Neural cell (in vitro differentiated cells): ENCODE measurements around the gene MYCBP2. TPM values are rescaled to one million over a fixed set of nuclear protein-coding genes. Genes with fewer than 3 reads are reported as not detected.

Experiments
- H2AFZ ChIP-seq: fragments of 200-600, 300-800 bp; sonication (generic), shearing (Covaris generic); 2 replicates; pipeline ENCODE4 v1.6.0; 2014; ENCODE audit warnings: low read depth, mild to moderate bottlenecking, antibody characterized with exemption, low read length, moderate library complexity
- H3F3A ChIP-seq: fragments of 200-600 bp; shearing (Covaris generic); 2 replicates; pipeline ENCODE4 v1.6.1; 2016; ENCODE audit warnings: mild to moderate bottlenecking, moderate library complexity, mixed read lengths, antibody characterized with exemption, low read length; ENCODE audit not compliant: insufficient read depth, poor library complexity, severe bottlenecking
- H3K27ac ChIP-seq: fragments of 200-600, 300-800 bp; sonication (generic), shearing (Covaris generic); 2 replicates; pipeline ENCODE4 v1.5.1; 2014; ENCODE audit warnings: mild to moderate bottlenecking, low read length, moderate library complexity
- H3K27me3 ChIP-seq: fragments of 300-800, 200-600 bp; sonication (generic), shearing (Covaris generic); 2 replicates; pipeline ENCODE4 v1.6.0; 2014; ENCODE audit warnings: mild to moderate bottlenecking, low read depth, low read length, moderate library complexity; ENCODE audit not compliant: insufficient read depth
- H3K36me3 ChIP-seq: fragments of 300-800, 200-600 bp; sonication (generic), shearing (Covaris generic); 2 replicates; pipeline ENCODE4 v1.5.1; 2014; ENCODE audit warnings: mild to moderate bottlenecking, antibody characterized with exemption, low read length, moderate library complexity; ENCODE audit not compliant: insufficient read depth
- H3K4me2 ChIP-seq: fragments of 300-800, 200-600 bp; sonication (generic), shearing (Covaris generic); 2 replicates; pipeline ENCODE4 v1.6.0; 2014; ENCODE audit warnings: mild to moderate bottlenecking, low read length
- H3K4me3 ChIP-seq: fragments of 300-800, 200-600 bp; sonication (generic), shearing (Covaris generic); 2 replicates; pipeline ENCODE4 v1.5.1; 2014; ENCODE audit warnings: mild to moderate bottlenecking, low read length, moderate library complexity
- H3K79me2 ChIP-seq: fragments of 200-600 bp; shearing (Covaris generic); replicated peaks from 2 replicates; pipeline ENCODE4 v1.6.0; 2014; ENCODE audit warnings: mild to moderate bottlenecking, low read length, moderate library complexity; ENCODE audit not compliant: insufficient read depth
- H3K9ac ChIP-seq: fragments of 300-800, 200-600 bp; sonication (generic), shearing (Covaris generic); 2 replicates; pipeline ENCODE4 v1.6.1; 2016; ENCODE audit warnings: mild to moderate bottlenecking, low read length, mixed read lengths
- H3K9me2 ChIP-seq: fragments of 200-600 bp; shearing (Covaris generic); 2 replicates; pipeline ENCODE4 v1.6.1; 2016; ENCODE audit warnings: mild to moderate bottlenecking, low read length, mixed read lengths; ENCODE audit not compliant: insufficient read depth
- H3K9me3 ChIP-seq: fragments of 200-600, 300-800 bp; sonication (generic), shearing (Covaris generic); 2 replicates; pipeline ENCODE4 v1.6.1; 2016; ENCODE audit warnings: mild to moderate bottlenecking, mixed run types, low read length, moderate library complexity, mixed read lengths
- H4K20me1 ChIP-seq: fragments of 200-600 bp; shearing (Covaris generic); 2 replicates; pipeline ENCODE4 v1.6.1; 2016; ENCODE audit warnings: mild to moderate bottlenecking, mixed run types; ENCODE audit not compliant: insufficient read depth
- EZH2 ChIP-seq: fragments of 200-600, 300-800 bp; shearing (Covaris generic), sonication (generic); IDR thresholded peaks from 2 replicates; pipeline ENCODE4 v1.6.1; 2014; ENCODE audit warnings: antibody characterized with exemption, low read length, borderline replicate concordance, mild to moderate bottlenecking; ENCODE audit not compliant: insufficient read depth, poor library complexity, severe bottlenecking
- MXI1 ChIP-seq: fragments of 450-650 bp; conservative IDR thresholded peaks from 2 replicates; pipeline ENCODE4 v1.6.1; 2014; ENCODE audit warnings: antibody characterized with exemption, mild to moderate bottlenecking; ENCODE audit not compliant: poor library complexity, severe bottlenecking
- SMC3 ChIP-seq: fragments of 450-650 bp; conservative IDR thresholded peaks from 2 replicates; pipeline ENCODE4 v1.6.1; 2014; ENCODE audit warnings: antibody characterized with exemption, mild to moderate bottlenecking, moderate library complexity; ENCODE audit not compliant: poor library complexity
- TAF1 ChIP-seq: IDR thresholded peaks from 2 replicates; pipeline ENCODE4 v1.6.1; 2012; ENCODE audit warnings: low read depth
- polyA plus RNA-seq: library from polyadenylated mRNA; depleted of rRNA; stranded (reverse); fragments of >200 nt; gene quantifications from 2 replicates; pipeline ENCODE4 v1.2.3, GENCODE V29; 2014
- TF ChIP-seq, protein P1 (sequence below): IDR thresholded peaks from 2 replicates; pipeline ENCODE4 v1.6.1; 2012; ENCODE audit warnings: borderline replicate concordance
- TF ChIP-seq, protein P2 (sequence below): fragments of 450-650 bp; IDR thresholded peaks from 2 replicates; pipeline ENCODE4 v1.5.1; 2014; ENCODE audit warnings: antibody characterized with exemption, mild to moderate bottlenecking, moderate library complexity; ENCODE audit not compliant: poor library complexity, severe bottlenecking

Gene MYCBP2
- polyA plus RNA-seq, 1 donor from 2014 or later = 135 TPM

DNA sequence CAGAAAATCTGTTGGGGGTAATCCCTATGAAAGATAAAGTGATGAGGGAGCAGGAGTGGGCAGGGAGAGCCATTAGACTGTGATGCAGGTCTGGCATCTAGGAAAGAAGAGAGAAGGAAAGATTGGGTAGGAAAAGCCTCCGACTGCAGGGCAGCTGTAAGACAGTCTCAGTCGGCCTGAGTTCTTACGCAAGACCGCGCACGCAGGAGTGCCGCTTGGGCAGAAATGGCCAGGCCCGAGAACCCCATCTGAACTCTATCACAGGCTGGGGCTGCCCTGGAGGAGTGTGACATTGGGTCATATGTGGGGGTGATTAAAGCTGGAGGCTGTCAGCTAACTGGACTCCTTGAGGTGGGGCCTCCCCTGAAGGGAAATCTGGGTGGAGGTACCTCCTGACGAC lies 286.1 kb downstream of the MYCBP2 start:
- no peaks in the 10 kb centered on the region for H4K20me1 ChIP-seq
- no peak overlapping the region for H3K27ac ChIP-seq
- H3K4me3 ChIP-seq = no peak overlapping the region
- no peaks in the 10 kb centered on the region for H3K9me3 ChIP-seq
- no peak overlapping the region for H3K4me2 ChIP-seq
- H3K9ac ChIP-seq = no peak overlapping the region
- no peaks in the 10 kb centered on the region for H3K36me3 ChIP-seq
- H3K79me2 ChIP-seq = no peaks in the 10 kb centered on the region
- H3F3A ChIP-seq = no peaks in the 10 kb centered on the region
- no peaks in the 10 kb centered on the region for H3K27me3 ChIP-seq
- no peak overlapping the region for H2AFZ ChIP-seq
- no peaks in the 10 kb centered on the region for H3K9me2 ChIP-seq
- TF ChIP-seq, protein P1, sequence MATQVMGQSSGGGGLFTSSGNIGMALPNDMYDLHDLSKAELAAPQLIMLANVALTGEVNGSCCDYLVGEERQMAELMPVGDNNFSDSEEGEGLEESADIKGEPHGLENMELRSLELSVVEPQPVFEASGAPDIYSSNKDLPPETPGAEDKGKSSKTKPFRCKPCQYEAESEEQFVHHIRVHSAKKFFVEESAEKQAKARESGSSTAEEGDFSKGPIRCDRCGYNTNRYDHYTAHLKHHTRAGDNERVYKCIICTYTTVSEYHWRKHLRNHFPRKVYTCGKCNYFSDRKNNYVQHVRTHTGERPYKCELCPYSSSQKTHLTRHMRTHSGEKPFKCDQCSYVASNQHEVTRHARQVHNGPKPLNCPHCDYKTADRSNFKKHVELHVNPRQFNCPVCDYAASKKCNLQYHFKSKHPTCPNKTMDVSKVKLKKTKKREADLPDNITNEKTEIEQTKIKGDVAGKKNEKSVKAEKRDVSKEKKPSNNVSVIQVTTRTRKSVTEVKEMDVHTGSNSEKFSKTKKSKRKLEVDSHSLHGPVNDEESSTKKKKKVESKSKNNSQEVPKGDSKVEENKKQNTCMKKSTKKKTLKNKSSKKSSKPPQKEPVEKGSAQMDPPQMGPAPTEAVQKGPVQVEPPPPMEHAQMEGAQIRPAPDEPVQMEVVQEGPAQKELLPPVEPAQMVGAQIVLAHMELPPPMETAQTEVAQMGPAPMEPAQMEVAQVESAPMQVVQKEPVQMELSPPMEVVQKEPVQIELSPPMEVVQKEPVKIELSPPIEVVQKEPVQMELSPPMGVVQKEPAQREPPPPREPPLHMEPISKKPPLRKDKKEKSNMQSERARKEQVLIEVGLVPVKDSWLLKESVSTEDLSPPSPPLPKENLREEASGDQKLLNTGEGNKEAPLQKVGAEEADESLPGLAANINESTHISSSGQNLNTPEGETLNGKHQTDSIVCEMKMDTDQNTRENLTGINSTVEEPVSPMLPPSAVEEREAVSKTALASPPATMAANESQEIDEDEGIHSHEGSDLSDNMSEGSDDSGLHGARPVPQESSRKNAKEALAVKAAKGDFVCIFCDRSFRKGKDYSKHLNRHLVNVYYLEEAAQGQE = no peak
- TF ChIP-seq TAF1 (no peak), MXI1 (no peak), SMC3 (no peak)
- TF ChIP-seq, protein P2, sequence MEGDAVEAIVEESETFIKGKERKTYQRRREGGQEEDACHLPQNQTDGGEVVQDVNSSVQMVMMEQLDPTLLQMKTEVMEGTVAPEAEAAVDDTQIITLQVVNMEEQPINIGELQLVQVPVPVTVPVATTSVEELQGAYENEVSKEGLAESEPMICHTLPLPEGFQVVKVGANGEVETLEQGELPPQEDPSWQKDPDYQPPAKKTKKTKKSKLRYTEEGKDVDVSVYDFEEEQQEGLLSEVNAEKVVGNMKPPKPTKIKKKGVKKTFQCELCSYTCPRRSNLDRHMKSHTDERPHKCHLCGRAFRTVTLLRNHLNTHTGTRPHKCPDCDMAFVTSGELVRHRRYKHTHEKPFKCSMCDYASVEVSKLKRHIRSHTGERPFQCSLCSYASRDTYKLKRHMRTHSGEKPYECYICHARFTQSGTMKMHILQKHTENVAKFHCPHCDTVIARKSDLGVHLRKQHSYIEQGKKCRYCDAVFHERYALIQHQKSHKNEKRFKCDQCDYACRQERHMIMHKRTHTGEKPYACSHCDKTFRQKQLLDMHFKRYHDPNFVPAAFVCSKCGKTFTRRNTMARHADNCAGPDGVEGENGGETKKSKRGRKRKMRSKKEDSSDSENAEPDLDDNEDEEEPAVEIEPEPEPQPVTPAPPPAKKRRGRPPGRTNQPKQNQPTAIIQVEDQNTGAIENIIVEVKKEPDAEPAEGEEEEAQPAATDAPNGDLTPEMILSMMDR = no peak

DNA sequence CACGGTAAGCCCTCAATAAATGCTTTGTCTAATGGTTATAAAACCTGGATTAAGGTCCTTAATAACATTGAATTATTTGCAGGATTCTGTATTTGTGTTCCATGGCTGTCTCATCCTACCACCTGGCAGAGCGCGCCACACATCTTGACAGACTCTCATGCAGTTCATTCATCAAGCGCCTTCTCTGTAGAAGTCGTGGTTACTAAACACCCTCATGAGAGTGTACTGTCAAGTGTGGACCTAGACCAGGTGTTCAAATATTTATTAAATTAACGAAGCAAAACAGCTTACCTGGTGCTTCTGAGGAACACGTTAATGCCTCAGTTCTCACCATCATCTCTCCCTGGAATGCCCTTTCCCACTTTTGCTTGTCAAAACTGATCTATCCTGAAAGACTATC lies 286.8 kb downstream of the MYCBP2 start:
- H3F3A ChIP-seq = no peaks in the 10 kb centered on the region
- TF ChIP-seq EZH2 = no peak
- TF ChIP-seq, protein P1 = no peak
- H3K4me2 ChIP-seq = no peak overlapping the region
- no peaks in the 10 kb centered on the region for H4K20me1 ChIP-seq
- no peaks in the 10 kb centered on the region for H3K27me3 ChIP-seq
- no peaks in the 10 kb centered on the region for H3K36me3 ChIP-seq
- no peak overlapping the region for H3K9ac ChIP-seq
- H3K4me3 ChIP-seq = no peak overlapping the region
- H3K9me2 ChIP-seq = no peaks in the 10 kb centered on the region
- no peaks in the 10 kb centered on the region for H3K79me2 ChIP-seq
- no peaks in the 10 kb centered on the region for H3K9me3 ChIP-seq
- no peak overlapping the region for H3K27ac ChIP-seq
- H2AFZ ChIP-seq = no peak overlapping the region
